ENCODE measurements around the gene LDHAL6A. TPM values are rescaled to one million over a fixed set of nuclear protein-coding genes. Genes with fewer than 3 reads are reported as not detected.

The LDHAL6A gene
- total and polyA plus RNA-seq, 2 of the 13 experiments (the other 11 are each of a cell fraction or from before 2014, with no cell fraction given), result not detected

GRCh38 chr11:18419040-18419439 is 36.6 kb upstream of the LDHAL6A start (continued):
- TF ChIP-seq, protein P1, sequence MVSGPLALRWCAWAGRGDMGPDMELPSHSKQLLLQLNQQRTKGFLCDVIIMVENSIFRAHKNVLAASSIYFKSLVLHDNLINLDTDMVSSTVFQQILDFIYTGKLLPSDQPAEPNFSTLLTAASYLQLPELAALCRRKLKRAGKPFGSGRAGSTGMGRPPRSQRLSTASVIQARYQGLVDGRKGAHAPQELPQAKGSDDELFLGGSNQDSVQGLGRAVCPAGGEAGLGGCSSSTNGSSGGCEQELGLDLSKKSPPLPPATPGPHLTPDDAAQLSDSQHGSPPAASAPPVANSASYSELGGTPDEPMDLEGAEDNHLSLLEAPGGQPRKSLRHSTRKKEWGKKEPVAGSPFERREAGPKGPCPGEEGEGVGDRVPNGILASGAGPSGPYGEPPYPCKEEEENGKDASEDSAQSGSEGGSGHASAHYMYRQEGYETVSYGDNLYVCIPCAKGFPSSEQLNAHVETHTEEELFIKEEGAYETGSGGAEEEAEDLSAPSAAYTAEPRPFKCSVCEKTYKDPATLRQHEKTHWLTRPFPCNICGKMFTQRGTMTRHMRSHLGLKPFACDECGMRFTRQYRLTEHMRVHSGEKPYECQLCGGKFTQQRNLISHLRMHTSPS (CRISPR knock-in tag; IDR thresholded peaks at IDR 0.05; ENCODE audit: low read depth), result no peak

- H3K9ac ChIP-seq (ENCODE audit: insufficient read depth, low read depth, low read length), result no peak overlapping the region
- ChIA-PET POLR2A (no interaction called here), CTCF (ENCODE audit: low intra/inter-chr PET ratio, low total read pairs) (no interaction called here)
- in situ Hi-C loops (cut with HindIII; ENCODE audit: extremely low pct_ligation_motif_present, low pct_unique_long_range_greater_than_20kb) (no loop called here), intact Hi-C loops (cut with micrococcal nuclease; ENCODE audit: unreplicated experiment) (no loop called here)
- no peaks in the 10 kb centered on the region for H3K27me3 ChIP-seq (ENCODE audit: control insufficient read depth in 1 of 2, insufficient read depth in 2 of 2, low read length in 2 of 2)
- no peaks in the 10 kb centered on the region for H3K79me2 ChIP-seq (ENCODE audit: insufficient read depth, low read length)
- FAIRE-seq, result no peak
- no peak overlapping the region for H3K4me3 ChIP-seq (replicated peaks in 1 of 3; ENCODE audit: insufficient read depth in 1 of 3, low read depth in 2 of 3, low read length in 3 of 3)
- no peaks in the 10 kb centered on the region for H3K36me3 ChIP-seq (replicated peaks in 1 of 2; ENCODE audit: control insufficient read depth in 1 of 2, insufficient read depth in 2 of 2, low read length in 2 of 2)
- BruUV-seq (replicated peaks), result no TSS peak
- H3K4me1 ChIP-seq (ENCODE audit: insufficient read depth, low read length), result no peaks in the 10 kb centered on the region
- no peaks in the 10 kb centered on the region for H3K9me3 ChIP-seq (ENCODE audit: low read length)
- WGBS (ENCODE audit: low lambda C conversion rate), result 43% methylated on average over 2 of the region's 2 CpGs
- no peaks in the 10 kb centered on the region for H4K20me1 ChIP-seq (ENCODE audit: insufficient read depth, low read length)
- no peak overlapping the region for H3K4me2 ChIP-seq (ENCODE audit: low read depth, low read length)
- H2AFZ ChIP-seq (ENCODE audit: low read length), result no peak overlapping the region
- no peak for DNase-seq (ENCODE audit: low spot score)
- no peak overlapping the region for H3K27ac ChIP-seq (ENCODE audit: extremely low read length, insufficient read depth, low read length)
- no peak for ATAC-seq
- TF ChIP-seq, protein P2, sequence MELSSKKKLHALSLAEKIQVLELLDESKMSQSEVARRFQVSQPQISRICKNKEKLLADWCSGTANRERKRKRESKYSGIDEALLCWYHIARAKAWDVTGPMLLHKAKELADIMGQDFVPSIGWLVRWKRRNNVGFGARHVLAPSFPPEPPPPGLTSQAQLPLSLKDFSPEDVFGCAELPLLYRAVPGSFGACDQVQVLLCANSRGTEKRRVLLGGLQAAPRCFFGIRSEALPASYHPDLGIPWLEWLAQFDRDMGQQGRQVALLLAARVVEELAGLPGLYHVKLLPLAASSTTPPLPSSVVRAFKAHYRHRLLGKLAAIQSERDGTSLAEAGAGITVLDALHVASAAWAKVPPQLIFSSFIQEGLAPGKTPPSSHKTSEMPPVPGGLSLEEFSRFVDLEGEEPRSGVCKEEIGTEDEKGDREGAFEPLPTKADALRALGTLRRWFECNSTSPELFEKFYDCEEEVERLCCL (CRISPR knock-in tag; IDR thresholded peaks at IDR 0.05; ENCODE audit: borderline replicate concordance), result no peak
- no peak for TF ChIP-seq BCL3 (CRISPR knock-in tag; IDR thresholded peaks at IDR 0.05)
- no peak for TF ChIP-seq RFX3 (CRISPR knock-in tag; IDR thresholded peaks at IDR 0.05)
- TF ChIP-seq, protein P3, sequence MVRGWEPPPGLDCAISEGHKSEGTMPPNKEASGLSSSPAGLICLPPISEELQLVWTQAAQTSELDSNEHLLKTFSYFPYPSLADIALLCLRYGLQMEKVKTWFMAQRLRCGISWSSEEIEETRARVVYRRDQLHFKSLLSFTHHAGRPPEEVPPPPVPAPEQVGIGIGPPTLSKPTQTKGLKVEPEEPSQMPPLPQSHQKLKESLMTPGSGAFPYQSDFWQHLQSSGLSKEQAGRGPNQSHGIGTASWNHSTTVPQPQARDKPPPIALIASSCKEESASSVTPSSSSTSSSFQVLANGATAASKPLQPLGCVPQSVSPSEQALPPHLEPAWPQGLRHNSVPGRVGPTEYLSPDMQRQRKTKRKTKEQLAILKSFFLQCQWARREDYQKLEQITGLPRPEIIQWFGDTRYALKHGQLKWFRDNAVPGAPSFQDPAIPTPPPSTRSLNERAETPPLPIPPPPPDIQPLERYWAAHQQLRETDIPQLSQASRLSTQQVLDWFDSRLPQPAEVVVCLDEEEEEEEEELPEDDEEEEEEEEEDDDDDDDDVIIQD (CRISPR knock-in tag; IDR thresholded peaks at IDR 0.05; ENCODE audit: low read depth), result no peak
- no peak for TF ChIP-seq ZNF639 (CRISPR knock-in tag; conservative IDR thresholded peaks at IDR 0.05)
- no peak for TF ChIP-seq GTF3A (CRISPR knock-in tag; conservative IDR thresholded peaks at IDR 0.05)
- TF ChIP-seq ZNF558 (CRISPR knock-in tag; IDR thresholded peaks at IDR 0.05; ENCODE audit: borderline replicate concordance), result no peak
- TF ChIP-seq NR2F1 (CRISPR knock-in tag; IDR thresholded peaks at IDR 0.05), result no peak
- no peak for TF ChIP-seq RXRB (CRISPR knock-in tag; IDR thresholded peaks at IDR 0.05; ENCODE audit: borderline replicate concordance)
- no peak for TF ChIP-seq RBM22 (optimal IDR thresholded peaks at IDR 0.05; ENCODE audit: low read length)
- no peak for TF ChIP-seq ZNF251 (CRISPR knock-in tag; IDR thresholded peaks at IDR 0.05)
- TF ChIP-seq ZNF331 (CRISPR knock-in tag; IDR thresholded peaks at IDR 0.05), result no peak
- TF ChIP-seq RBAK (CRISPR knock-in tag; IDR thresholded peaks at IDR 0.05), result no peak
- TF ChIP-seq ZNF430 (CRISPR knock-in tag; IDR thresholded peaks at IDR 0.05), result no peak
These were observed 35.6 kb upstream of the LDHAL6A start for GRCh38 chr11:18420067-18420466.

Measured in HepG2 (cell line).